Suprapubic skin (tissue), 3 donors: ENCODE measurements around the gene SH3BP4.

Experiments used
- EP300 ChIP-seq: sonication (generic); formaldehyde crosslinking; IDR thresholded peaks from one replicate; pipeline ENCODE4 v1.6.1; 2017; ENCODE audit warnings: antibody characterized with exemption
- POLR2A ChIP-seq, 2 donors: fragments of 450-650 bp; IDR thresholded peaks; one replicate each; pipeline ENCODE4 v1.6.1; 2017; ENCODE audit warnings: antibody characterized with exemption in 2 of 2, mild to moderate bottlenecking in 2 of 2, moderate library complexity in 2 of 2
- TF ChIP-seq, protein P1 (sequence below), 2 donors: fragments of 200-600 bp in 1 of 2; fragments of 450-650 bp in 1 of 2; sonication (generic) in 1 of 2; IDR thresholded peaks; one replicate each; pipeline ENCODE4 v1.5.1; 2016 to 2019; ENCODE audit warnings: antibody characterized with exemption in 2 of 2, mild to moderate bottlenecking in 1 of 2, moderate library complexity in 1 of 2

DNA sequence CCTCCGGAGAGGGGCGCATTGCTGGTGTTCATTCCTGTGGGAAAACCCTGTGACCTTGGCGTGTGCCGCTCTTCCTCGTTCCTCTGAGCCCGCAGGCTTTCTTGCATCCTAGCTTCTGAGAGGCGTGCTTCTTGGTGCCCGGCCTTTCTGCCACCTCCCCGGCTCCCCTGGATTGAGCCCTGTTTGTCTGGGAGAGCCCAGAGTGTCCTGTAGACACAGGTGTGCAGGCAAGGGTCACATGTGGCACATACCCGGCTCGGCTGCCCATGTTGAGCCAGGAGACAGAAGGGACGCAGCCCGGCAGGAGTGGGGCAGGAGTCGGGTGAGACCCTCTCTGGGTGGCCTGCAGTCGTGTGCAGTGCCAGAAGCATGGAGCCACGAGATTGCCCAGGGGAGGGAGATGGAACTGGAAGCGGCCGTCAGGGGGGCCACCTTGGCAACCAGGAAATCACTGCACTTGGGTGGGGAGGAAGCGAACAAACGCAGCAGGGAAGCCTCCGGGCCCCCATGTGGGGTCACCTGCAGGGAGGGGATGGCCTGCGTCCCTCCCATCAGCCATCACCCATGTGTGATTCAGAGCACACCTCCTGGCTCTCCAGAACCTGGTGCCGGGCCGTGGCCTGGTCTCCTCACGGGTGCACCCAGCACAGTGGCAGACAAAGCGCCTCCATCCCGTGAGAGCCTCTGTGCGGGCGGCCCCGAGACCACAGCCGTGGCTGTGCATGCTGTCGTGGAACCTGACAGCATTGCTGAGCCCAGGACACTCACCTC lies 92.9 kb downstream of the SH3BP4 start:
- TF ChIP-seq, protein P1, sequence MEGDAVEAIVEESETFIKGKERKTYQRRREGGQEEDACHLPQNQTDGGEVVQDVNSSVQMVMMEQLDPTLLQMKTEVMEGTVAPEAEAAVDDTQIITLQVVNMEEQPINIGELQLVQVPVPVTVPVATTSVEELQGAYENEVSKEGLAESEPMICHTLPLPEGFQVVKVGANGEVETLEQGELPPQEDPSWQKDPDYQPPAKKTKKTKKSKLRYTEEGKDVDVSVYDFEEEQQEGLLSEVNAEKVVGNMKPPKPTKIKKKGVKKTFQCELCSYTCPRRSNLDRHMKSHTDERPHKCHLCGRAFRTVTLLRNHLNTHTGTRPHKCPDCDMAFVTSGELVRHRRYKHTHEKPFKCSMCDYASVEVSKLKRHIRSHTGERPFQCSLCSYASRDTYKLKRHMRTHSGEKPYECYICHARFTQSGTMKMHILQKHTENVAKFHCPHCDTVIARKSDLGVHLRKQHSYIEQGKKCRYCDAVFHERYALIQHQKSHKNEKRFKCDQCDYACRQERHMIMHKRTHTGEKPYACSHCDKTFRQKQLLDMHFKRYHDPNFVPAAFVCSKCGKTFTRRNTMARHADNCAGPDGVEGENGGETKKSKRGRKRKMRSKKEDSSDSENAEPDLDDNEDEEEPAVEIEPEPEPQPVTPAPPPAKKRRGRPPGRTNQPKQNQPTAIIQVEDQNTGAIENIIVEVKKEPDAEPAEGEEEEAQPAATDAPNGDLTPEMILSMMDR (IDR thresholded peaks at IDR 0.05), result no peak
- TF ChIP-seq EP300, result no peak
- TF ChIP-seq POLR2A (IDR thresholded peaks at IDR 0.05), result no peak
